Measurements from ENCODE around the gene E2F3.

The E2F3 gene

GRCh38 chr6:20432692-20433091 lies 31.0 kb downstream of the E2F3 start:
- ATAC-seq, result no peak
- TF ChIP-seq TOX (CRISPR knock-in tag; IDR thresholded peaks at IDR 0.05; ENCODE audit: borderline replicate concordance) (no peak), TSHZ2 (CRISPR knock-in tag; IDR thresholded peaks at IDR 0.05) (no peak), RARB (CRISPR knock-in tag; IDR thresholded peaks at IDR 0.05) (no peak), ZFP30 (CRISPR knock-in tag; IDR thresholded peaks at IDR 0.05) (no peak), PATZ1 (CRISPR knock-in tag; IDR thresholded peaks at IDR 0.05; ENCODE audit: borderline replicate concordance) (no peak), CSDC2 (CRISPR knock-in tag; IDR thresholded peaks at IDR 0.05) (no peak), ZNF8 (CRISPR knock-in tag; IDR thresholded peaks at IDR 0.05) (no peak), ZFP3 (CRISPR knock-in tag; IDR thresholded peaks at IDR 0.05) (no peak), CREB5 (CRISPR knock-in tag; IDR thresholded peaks at IDR 0.05; ENCODE audit: low read depth) (no peak), TCF4 (CRISPR knock-in tag; IDR thresholded peaks at IDR 0.05; ENCODE audit: borderline replicate concordance) (no peak), POU6F1 (CRISPR knock-in tag; IDR thresholded peaks at IDR 0.05; ENCODE audit: borderline replicate concordance, low read depth) (no peak), GLIS3 (CRISPR knock-in tag; IDR thresholded peaks at IDR 0.05) (no peak), SNAI2 (CRISPR knock-in tag; IDR thresholded peaks at IDR 0.05) (no peak), BACH2 (CRISPR knock-in tag; IDR thresholded peaks at IDR 0.05; ENCODE audit: borderline replicate concordance) (no peak), ARNTL (CRISPR knock-in tag; IDR thresholded peaks at IDR 0.05; ENCODE audit: borderline replicate concordance, low read depth) (no peak), ESRRG (CRISPR knock-in tag; IDR thresholded peaks at IDR 0.05) (no peak), ISL1 (CRISPR knock-in tag; IDR thresholded peaks at IDR 0.05) (no peak), ZC3H10 (CRISPR knock-in tag; IDR thresholded peaks at IDR 0.05) (no peak)

GRCh38 chr6:20433321-20433720 lies 31.6 kb downstream of the E2F3 start:
- ATAC-seq, result no peak
- no peak for TF ChIP-seq PATZ1 (CRISPR knock-in tag; IDR thresholded peaks at IDR 0.05; ENCODE audit: borderline replicate concordance)
- TF ChIP-seq ZC3H10 (CRISPR knock-in tag; IDR thresholded peaks at IDR 0.05), result no peak
- no peak for TF ChIP-seq ARNTL (CRISPR knock-in tag; IDR thresholded peaks at IDR 0.05; ENCODE audit: borderline replicate concordance, low read depth)
- no peak for TF ChIP-seq TSHZ2 (CRISPR knock-in tag; IDR thresholded peaks at IDR 0.05)
- no peak for TF ChIP-seq BACH2 (CRISPR knock-in tag; IDR thresholded peaks at IDR 0.05; ENCODE audit: borderline replicate concordance)
- TF ChIP-seq TOX (CRISPR knock-in tag; IDR thresholded peaks at IDR 0.05; ENCODE audit: borderline replicate concordance), result no peak
- TF ChIP-seq GLIS3 (CRISPR knock-in tag; IDR thresholded peaks at IDR 0.05), result no peak
- TF ChIP-seq RARB (CRISPR knock-in tag; IDR thresholded peaks at IDR 0.05), result no peak
- TF ChIP-seq ISL1 (CRISPR knock-in tag; IDR thresholded peaks at IDR 0.05), result no peak
- TF ChIP-seq POU6F1 (CRISPR knock-in tag; IDR thresholded peaks at IDR 0.05; ENCODE audit: borderline replicate concordance, low read depth), result no peak
- no peak for TF ChIP-seq ZFP3 (CRISPR knock-in tag; IDR thresholded peaks at IDR 0.05)
- TF ChIP-seq PPARA (CRISPR knock-in tag; IDR thresholded peaks at IDR 0.05; ENCODE audit: borderline replicate concordance), result no peak
- TF ChIP-seq ZNF8 (CRISPR knock-in tag; IDR thresholded peaks at IDR 0.05), result no peak
- TF ChIP-seq ZNF565 (CRISPR knock-in tag; conservative IDR thresholded peaks at IDR 0.05; ENCODE audit: low read depth), result no peak
